NT2/D1 (cell line): ENCODE measurements around the gene CYP24A1.

ENCODE experiments used
- YY1 ChIP-seq: IDR thresholded peaks from 2 replicates; pipeline ENCODE4 v1.6.1; 2011; ENCODE audit not compliant: insufficient read length, insufficient read depth
- ZNF274 ChIP-seq: IDR thresholded peaks from 2 replicates; pipeline ENCODE4 v1.6.1; 2011; ENCODE audit warnings: mild to moderate bottlenecking, low read depth, low read length

GRCh38 chr20:54173653-54174456, at the start of gene CYP24A1:
- no peak for TF ChIP-seq YY1
- TF ChIP-seq ZNF274 = no peak
